Endothelial cell of umbilical vein (primary cell): Measurements from ENCODE around the gene CLASP2. TPM values are rescaled to one million over a fixed set of nuclear protein-coding genes. Genes with fewer than 3 reads are reported as not detected.

Experiments
- BruUV-seq: library from RNA; stranded (reverse); fragments of 400-500 nt; replicated peaks from 2 replicates; lab custom pipeline; 2021; lab: Mats Ljungman, UMichigan
- CTCF ChIA-PET: fragments of 300-600, 350-600 bp; sonication (Branson Sonifier 250); formaldehyde crosslinking; loops from one replicate; lab custom pipeline; 2021; ENCODE audit warnings: antibody characterized with exemption, inconsistent platforms; lab: Charles Lee
- POLR2A ChIA-PET: fragments of 300-600, 350-600 bp; sonication (Branson Sonifier 250); formaldehyde crosslinking; loops from one replicate; lab custom pipeline; 2021; ENCODE audit warnings: antibody characterized with exemption, inconsistent platforms; lab: Charles Lee
- DNase-seq: peaks from one replicate; pipeline ENCODE4 v3.0.0-alpha.2; 2011; ENCODE audit warnings: low read depth, low spot score
- FAIRE-seq: peaks from 2 replicates; lab custom pipeline; 2011; peaks lifted over from hg19 to GRCh38; lab: Jason Lieb, UNC
- H2AFZ ChIP-seq: 2 replicates; pipeline ENCODE4 v1.6.0; 2012; ENCODE audit warnings: low read depth, low read length, control low read depth, inconsistent platforms
- H3K27ac ChIP-seq: 2 replicates; pipeline ENCODE4 v1.5.1; 2011; ENCODE audit warnings: low read depth, mild to moderate bottlenecking, control low read depth, low read length, moderate library complexity; ENCODE audit not compliant: insufficient read depth
- H3K27me3 ChIP-seq, 2 experiments: 2 replicates each; pipeline versions ENCODE4 v1.6.0 to v1.6.1; 2011; ENCODE audit warnings: low read length in 2 of 2, mixed read lengths in 1 of 2; ENCODE audit not compliant: control insufficient read depth in 2 of 2, insufficient read depth in 2 of 2
- H3K36me3 ChIP-seq, 2 experiments: 2 replicates in 1 of 2; 3 replicates in 1 of 2; pipeline ENCODE4 v1.5.1; 2011; ENCODE audit warnings: low read length in 2 of 2, mild to moderate bottlenecking in 1 of 2, moderate library complexity in 1 of 2; ENCODE audit not compliant: control insufficient read depth in 2 of 2, insufficient read depth in 2 of 2; ENCODE audit errors: extremely low read depth in 1 of 2
- H3K4me1 ChIP-seq: 3 replicates; pipeline ENCODE4 v1.5.1; 2011; ENCODE audit warnings: mild to moderate bottlenecking, low read length; ENCODE audit not compliant: control insufficient read depth, insufficient read depth; ENCODE audit errors: extremely low read depth
- H3K4me2 ChIP-seq: 2 replicates; pipeline ENCODE4 v1.6.1; 2011; ENCODE audit warnings: low read length, control low read depth, mixed read lengths; ENCODE audit not compliant: insufficient read depth
- H3K4me3 ChIP-seq, 3 experiments: fragments of 200-600 bp in 1 of 3; sonication (generic), shearing (Covaris generic) in 1 of 3; replicated peaks in 1 of 3; 2 replicates each; pipeline ENCODE4 v1.5.1; 2011 to 2016; ENCODE audit warnings: control low read depth in 3 of 3, low read length in 3 of 3, mild to moderate bottlenecking in 2 of 3, inconsistent platforms in 1 of 3, low read depth in 1 of 3, moderate library complexity in 1 of 3; ENCODE audit not compliant: insufficient read depth in 1 of 3
- H3K79me2 ChIP-seq: 2 replicates; pipeline ENCODE4 v1.6.0; 2012; ENCODE audit warnings: low read length, inconsistent platforms; ENCODE audit not compliant: control insufficient read depth, insufficient read depth
- H3K9ac ChIP-seq: replicated peaks from 2 replicates; pipeline ENCODE3; 2011; ENCODE audit warnings: low read length, control low read depth; ENCODE audit not compliant: insufficient read depth; ENCODE audit errors: extremely low read depth
- H3K9me1 ChIP-seq: replicated peaks from 3 replicates; pipeline ENCODE4 v1.6.0; 2011; ENCODE audit warnings: mild to moderate bottlenecking, low read length; ENCODE audit not compliant: control insufficient read depth, insufficient read depth; ENCODE audit errors: extremely low read depth
- H3K9me3 ChIP-seq: replicated peaks from 2 replicates; pipeline ENCODE4 v1.5.1; 2012; ENCODE audit warnings: low read length, inconsistent platforms; ENCODE audit not compliant: control insufficient read depth, insufficient read depth
- H4K20me1 ChIP-seq: replicated peaks from 2 replicates; pipeline ENCODE3; 2011; ENCODE audit warnings: mild to moderate bottlenecking, low read length; ENCODE audit not compliant: control insufficient read depth, insufficient read depth; ENCODE audit errors: extremely low read depth
- CTCF ChIP-seq, 2 donors: IDR thresholded peaks; 1 replicate in 1 of 2; 2 replicates in 1 of 2; pipeline ENCODE4 v1.5.1; 2011; ENCODE audit warnings: low read length in 2 of 2, mild to moderate bottlenecking in 2 of 2, moderate library complexity in 2 of 2, control low read depth in 1 of 2, inconsistent platforms in 1 of 2, low read depth in 1 of 2; ENCODE audit not compliant: insufficient read depth in 1 of 2; ENCODE audit errors: extremely low read depth in 1 of 2
- GATA2 ChIP-seq: IDR thresholded peaks from 2 replicates; pipeline ENCODE4 v1.7.0; 2011; ENCODE audit warnings: low read depth, mild to moderate bottlenecking, moderate library complexity, mixed read lengths, low read length; ENCODE audit not compliant: insufficient read length, insufficient read depth
- JUN ChIP-seq: IDR thresholded peaks from 2 replicates; pipeline ENCODE4 v1.6.1; 2011; ENCODE audit warnings: borderline replicate concordance, low read depth; ENCODE audit not compliant: insufficient read length, insufficient read depth
- MYC ChIP-seq: IDR thresholded peaks from one replicate; pipeline ENCODE4 v1.6.1; 2011; ENCODE audit warnings: mild to moderate bottlenecking, low read depth, low read length
- POLR2A ChIP-seq: IDR thresholded peaks from 2 replicates; pipeline ENCODE4 v1.6.1; 2012; ENCODE audit warnings: low read depth, mild to moderate bottlenecking, control low read depth, low read length
- POLR2AphosphoS5 ChIP-seq: IDR thresholded peaks from 2 replicates; pipeline ENCODE4 v1.6.1; 2012; ENCODE audit warnings: low read depth, mild to moderate bottlenecking, control low read depth, low read length, moderate library complexity; ENCODE audit not compliant: insufficient read depth
- dilution Hi-C: fragments of 300-500 bp; cut with MboI; formaldehyde crosslinking; loops from one replicate; pipeline ENCODE4 v1.15.0; 2019; ENCODE audit warnings: low sequenced_read_pairs; ENCODE audit not compliant: extremely low pct_ligation_motif_present
- intact Hi-C: fragments of 100-400 bp; cut with micrococcal nuclease; formaldehyde crosslinking; loops from one replicate; pipeline ENCODE4 v1.10.0; 2022
- polyA plus RNA-seq, 4 experiments: library from polyadenylated mRNA; depleted of rRNA in 3 of 4; stranded (reverse) in 3 of 4; unstranded in 1 of 4; fragments of >200 nt; gene quantifications; 2 replicates each; pipeline versions ENCODE4 v1.2.1 to v1.2.3, GENCODE V29; 2011 to 2012; ENCODE audit warnings: missing spikeins in 1 of 4
- total RNA-seq: library from RNA; stranded (reverse); gene quantifications from 2 replicates; pipeline ENCODE4 v1.2.3, GENCODE V29; 2021
- TF ChIP-seq, protein P1 (sequence below): IDR thresholded peaks from 2 replicates; pipeline ENCODE4 v1.6.1; 2011; ENCODE audit not compliant: insufficient read depth, insufficient read length

The CLASP2 gene
- total and polyA plus RNA-seq, 2 donors (not counting 3 experiments of a cell fraction or from before 2014, with no cell fraction given), result 15.0 to 55.0 TPM

DNA sequence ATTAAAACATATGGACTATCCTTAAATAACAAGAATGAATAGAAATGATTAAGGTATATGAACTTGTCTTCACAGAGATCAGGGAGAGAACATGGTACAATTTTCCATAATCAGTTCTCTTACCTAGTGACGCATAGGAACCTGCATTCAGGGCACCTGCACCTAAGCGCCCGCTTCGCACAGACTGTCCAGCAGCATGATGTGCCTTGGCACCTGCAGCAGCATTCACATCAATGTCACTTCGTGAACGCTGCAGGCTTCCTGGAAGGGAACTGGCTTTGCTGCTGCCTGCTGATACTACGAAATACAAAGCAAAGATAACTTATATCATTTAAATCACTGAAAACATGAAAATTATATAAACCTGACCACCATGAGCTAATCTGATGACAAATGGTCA, 115.2 kb downstream of the CLASP2 start:
- POLR2A ChIA-PET, result no interaction called here
- no peak for DNase-seq
- peaks cover 2 to 4% of the 10 kb centered on the region in 2 experiments for H3K36me3 ChIP-seq
- no peak overlapping the region for H3K4me2 ChIP-seq
- H3K9me1 ChIP-seq, result no peaks in the 10 kb centered on the region
- H3K27ac ChIP-seq, result no peak overlapping the region
- H2AFZ ChIP-seq, result no peak overlapping the region
- no peak for FAIRE-seq
- dilution Hi-C loops, result no loop called here
- H3K79me2 ChIP-seq, result no peaks in the 10 kb centered on the region
- CTCF ChIA-PET, result no interaction called here
- no peak overlapping the region for H3K9ac ChIP-seq
- H3K9me3 ChIP-seq, result no peaks in the 10 kb centered on the region
- H3K4me1 ChIP-seq, result no peaks in the 10 kb centered on the region
- no peaks in the 10 kb centered on the region for H4K20me1 ChIP-seq
- intact Hi-C loops, result no loop called here
- no peak overlapping the region for H3K4me3 ChIP-seq
- no TSS peak for BruUV-seq
- H3K27me3 ChIP-seq, result no peaks in the 10 kb centered on the region
- TF ChIP-seq, protein P1, sequence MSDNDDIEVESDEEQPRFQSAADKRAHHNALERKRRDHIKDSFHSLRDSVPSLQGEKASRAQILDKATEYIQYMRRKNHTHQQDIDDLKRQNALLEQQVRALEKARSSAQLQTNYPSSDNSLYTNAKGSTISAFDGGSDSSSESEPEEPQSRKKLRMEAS, result no peak
- TF ChIP-seq POLR2AphosphoS5, result no peak
- no peak for TF ChIP-seq GATA2
- no peak for TF ChIP-seq POLR2A

- H3K9me1 ChIP-seq, result no peaks in the 10 kb centered on the region
- no peak overlapping the region for H3K4me2 ChIP-seq
- H3K27me3 ChIP-seq, result no peaks in the 10 kb centered on the region
- ChIA-PET CTCF (no interaction called here), POLR2A (no interaction called here)
- H4K20me1 ChIP-seq, result no peaks in the 10 kb centered on the region
- no peak overlapping the region for H3K4me3 ChIP-seq
- H3K27ac ChIP-seq, result no peak overlapping the region
- H3K36me3 ChIP-seq, result peaks cover 0 to 2% of the 10 kb centered on the region in 2 experiments
- FAIRE-seq (no peak), DNase-seq (no peak)
- no TSS peak for BruUV-seq
- TF ChIP-seq JUN (no peak), CTCF (IDR thresholded peaks at IDR 0.05; ENCODE audit: extremely low read depth in 1 of 2, insufficient read depth in 1 of 2, low read depth in 1 of 2, low read length in 2 of 2) (no peak), MYC (no peak), GATA2 (no peak)
- TF ChIP-seq, protein P1, result no peak
- dilution Hi-C loops (no loop called here), intact Hi-C loops (no loop called here)
- H3K4me1 ChIP-seq, result no peaks in the 10 kb centered on the region
- no peaks in the 10 kb centered on the region for H3K79me2 ChIP-seq
- no peak overlapping the region for H3K9ac ChIP-seq
- H2AFZ ChIP-seq, result no peak overlapping the region
- H3K9me3 ChIP-seq, result no peaks in the 10 kb centered on the region
Observed at GRCh38 chr3:33597257-33597689, 120.8 kb downstream of the CLASP2 start.
